Stimulated activated naive CD8-positive, alpha-beta T cell treated with anti-CD3 and anti-CD28 coated beads, Interleukin-15, Interleukin-2, amounts not matched to agents 100 U/mL and 50 U/mL, for 24 hours (primary cell): Measurements from ENCODE around the gene COQ3.

Experiments
- ATAC-seq: fragments of 150-1000 bp; cut with Tn5 transposase; one replicate; pipeline ENCODE4 v1.10.0; 2021
- DNase-seq: peaks from one replicate; pipeline ENCODE4 v3.0.0; 2021

Gene COQ3

GRCh38 chr6:99331531-99331930 lies 62.5 kb downstream of the COQ3 start:
- ATAC-seq: no peak
- no peak for DNase-seq

- DNase-seq: peak; percentile 63
- ATAC-seq: peak; percentile 91
Observed at GRCh38 chr6:99330159-99330558, 63.8 kb downstream of the COQ3 start.

GRCh38 chr6:99324996-99325395 lies 69.0 kb downstream of the COQ3 start:
- no peak for ATAC-seq
- no peak for DNase-seq
